GM13976 (cell line): ENCODE measurements around the gene PKNOX2.

Experiments used
- DNase-seq: peaks from one replicate; pipeline ENCODE4 v3.0.0; 2012; ENCODE audit warnings: low spot score
- in situ Hi-C: fragments of 300-500 bp; cut with MboI; formaldehyde crosslinking; loops from one replicate; pipeline ENCODE4 v1.12.0; 2022; ENCODE audit warnings: low sequenced_read_pairs, mixed read lengths, inconsistent platforms; ENCODE audit not compliant: unreplicated experiment
- TF ChIP-seq, protein P1 (sequence below): IDR thresholded peaks from 2 replicates; pipeline ENCODE4 v1.5.1; 2012; ENCODE audit warnings: borderline replicate concordance, mild to moderate bottlenecking; ENCODE audit not compliant: insufficient read depth; ENCODE audit errors: extremely low read depth, missing control alignments, control extremely low read depth

Gene PKNOX2

DNA sequence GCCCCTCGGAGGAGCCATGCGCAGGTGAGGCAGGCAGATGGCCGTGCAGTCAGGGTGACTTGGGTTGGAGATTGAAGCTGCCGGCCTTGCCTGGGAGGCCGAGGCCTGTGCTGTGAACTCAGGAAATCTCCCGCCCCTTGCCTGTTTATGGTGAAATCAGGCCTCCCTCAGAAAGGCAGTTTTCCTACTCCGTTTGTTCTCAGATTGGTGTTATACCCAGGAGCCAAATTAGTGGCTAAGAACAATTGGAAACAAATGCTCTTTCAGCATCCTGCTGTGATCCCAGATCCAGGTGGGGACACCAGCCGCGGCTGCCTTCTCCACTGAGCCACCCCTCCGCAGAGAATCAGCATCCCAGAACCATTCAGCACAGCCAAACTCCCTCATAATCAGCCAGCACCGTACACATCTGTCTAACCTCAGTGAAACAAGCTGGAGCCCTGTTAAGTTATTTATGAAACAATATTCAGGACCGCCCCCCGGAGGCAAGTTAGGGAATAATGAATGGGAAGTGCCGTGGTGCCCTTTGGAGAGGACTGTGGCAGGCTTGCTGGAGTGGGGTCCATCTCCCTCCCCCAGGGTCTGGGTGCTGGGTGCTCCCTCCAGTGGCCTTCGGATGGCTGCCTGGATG, 60.0 kb downstream of the PKNOX2 start:
- no peak for DNase-seq
- TF ChIP-seq, protein P1, sequence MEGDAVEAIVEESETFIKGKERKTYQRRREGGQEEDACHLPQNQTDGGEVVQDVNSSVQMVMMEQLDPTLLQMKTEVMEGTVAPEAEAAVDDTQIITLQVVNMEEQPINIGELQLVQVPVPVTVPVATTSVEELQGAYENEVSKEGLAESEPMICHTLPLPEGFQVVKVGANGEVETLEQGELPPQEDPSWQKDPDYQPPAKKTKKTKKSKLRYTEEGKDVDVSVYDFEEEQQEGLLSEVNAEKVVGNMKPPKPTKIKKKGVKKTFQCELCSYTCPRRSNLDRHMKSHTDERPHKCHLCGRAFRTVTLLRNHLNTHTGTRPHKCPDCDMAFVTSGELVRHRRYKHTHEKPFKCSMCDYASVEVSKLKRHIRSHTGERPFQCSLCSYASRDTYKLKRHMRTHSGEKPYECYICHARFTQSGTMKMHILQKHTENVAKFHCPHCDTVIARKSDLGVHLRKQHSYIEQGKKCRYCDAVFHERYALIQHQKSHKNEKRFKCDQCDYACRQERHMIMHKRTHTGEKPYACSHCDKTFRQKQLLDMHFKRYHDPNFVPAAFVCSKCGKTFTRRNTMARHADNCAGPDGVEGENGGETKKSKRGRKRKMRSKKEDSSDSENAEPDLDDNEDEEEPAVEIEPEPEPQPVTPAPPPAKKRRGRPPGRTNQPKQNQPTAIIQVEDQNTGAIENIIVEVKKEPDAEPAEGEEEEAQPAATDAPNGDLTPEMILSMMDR = no peak
- in situ Hi-C loops = no loop called here

- DNase-seq = no peak
- in situ Hi-C loops = no loop called here
- TF ChIP-seq, protein P1 = no peak
Measured at GRCh38 chr11:125225401-125225800, 60.9 kb downstream of the PKNOX2 start.

GRCh38 chr11:125226031-125226430, 61.5 kb downstream of the PKNOX2 start:
- DNase-seq = no peak
- TF ChIP-seq, protein P1 = no peak
- in situ Hi-C loops = no loop called here

- TF ChIP-seq, protein P1 = no peak
- in situ Hi-C loops = no loop called here
- DNase-seq = no peak
Measured at GRCh38 chr11:125226706-125227105, 62.2 kb downstream of the PKNOX2 start.

DNA sequence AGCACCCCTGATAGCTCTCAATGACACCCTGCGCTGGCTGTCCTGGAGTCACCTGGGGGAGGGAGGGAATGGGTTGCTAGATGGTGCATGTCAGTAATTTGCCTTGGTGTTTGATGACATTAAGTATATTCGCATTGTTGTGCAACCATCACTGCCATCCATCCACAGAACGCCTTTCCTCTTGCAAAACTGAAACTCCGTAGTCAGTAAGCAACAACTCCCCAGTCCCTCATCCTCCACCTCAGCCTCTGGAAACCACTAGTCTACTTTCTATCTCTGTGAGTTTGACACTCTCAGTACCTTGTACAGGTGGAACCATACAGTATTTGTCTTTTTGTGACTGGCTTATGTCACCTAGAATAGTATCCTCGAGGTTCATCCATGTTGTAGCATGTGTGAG, 62.6 kb downstream of the PKNOX2 start:
- in situ Hi-C loops = no loop called here
- TF ChIP-seq, protein P1 = no peak

GRCh38 chr11:125228445-125228844, 63.9 kb downstream of the PKNOX2 start:
- TF ChIP-seq, protein P1 = no peak
- DNase-seq = no peak
- in situ Hi-C loops = no loop called here

More for the DNA sequence above, 62.6 kb downstream of the PKNOX2 start:
- no peak for DNase-seq
